ENCODE results near the gene GRHPR.

GRHPR gene

DNA sequence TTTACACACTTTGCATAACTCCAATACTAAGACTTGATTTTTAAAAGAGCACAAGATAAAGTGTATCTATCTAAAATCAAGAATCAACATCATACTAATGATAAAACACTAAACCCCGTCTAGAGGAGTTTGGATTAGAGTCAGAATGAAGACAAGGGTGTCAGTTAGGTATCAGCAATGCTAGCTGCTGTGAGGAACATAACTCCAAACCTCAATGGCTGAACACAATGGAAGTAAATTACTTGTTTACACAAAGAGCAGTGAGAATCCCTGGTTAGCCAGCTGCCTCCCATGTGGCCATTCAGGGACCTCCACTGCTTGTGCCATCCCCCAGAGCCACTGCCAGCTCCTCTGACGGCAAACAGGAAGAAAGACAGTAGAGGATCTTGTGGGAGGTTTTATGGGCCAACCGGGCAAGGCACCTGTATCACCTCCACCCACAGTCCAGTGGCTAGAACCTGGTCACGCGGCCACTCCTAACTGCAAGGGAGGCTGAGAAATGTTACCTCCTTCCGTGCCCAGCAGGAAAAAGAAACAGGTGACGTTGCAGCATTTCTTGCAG lies 24.0 kb upstream of the GRHPR start:
- DNase-seq (ENCODE audit: low read depth): no peak

DNA sequence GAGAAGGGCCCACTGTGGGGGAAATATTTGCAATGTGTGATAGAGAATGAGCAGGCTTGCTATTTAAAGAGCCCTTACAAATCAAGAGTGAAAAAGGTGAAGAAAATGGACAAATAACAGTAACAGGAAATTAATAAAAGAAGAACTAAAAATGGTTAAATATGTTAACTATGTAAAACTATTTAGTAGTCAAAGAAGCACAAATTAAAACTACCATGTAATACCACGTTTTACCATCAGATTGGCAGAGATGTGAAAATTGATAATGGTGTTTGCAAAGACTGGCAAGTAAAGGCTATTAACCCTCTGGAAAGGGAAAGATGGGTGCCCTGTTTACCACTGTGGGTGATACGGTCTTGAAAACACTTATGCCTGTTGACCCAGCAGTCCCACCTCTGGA lies 23.2 kb upstream of the GRHPR start:
- no peak for DNase-seq (ENCODE audit: low read depth)

DNA sequence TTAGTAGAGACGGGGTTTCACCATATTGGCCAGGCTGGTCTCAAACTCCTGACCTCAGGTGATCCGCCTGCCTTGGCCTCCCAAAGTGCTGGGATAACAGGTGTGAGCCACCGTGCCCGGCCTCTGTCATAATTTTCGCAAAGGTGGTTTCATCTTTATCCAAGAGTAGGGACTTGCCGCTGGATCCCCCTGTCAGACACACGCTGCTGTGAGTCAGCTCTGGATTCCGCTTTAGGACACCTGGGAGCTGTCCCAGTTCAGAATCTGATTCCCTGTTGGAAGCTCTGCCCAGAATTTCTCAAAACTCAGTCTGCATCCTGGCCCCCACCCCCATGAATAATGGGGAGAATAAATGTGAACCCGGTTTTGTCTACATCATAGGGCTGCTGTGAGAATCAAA lies 17.9 kb upstream of the GRHPR start:
- DNase-seq (ENCODE audit: low read depth): no peak

DNA sequence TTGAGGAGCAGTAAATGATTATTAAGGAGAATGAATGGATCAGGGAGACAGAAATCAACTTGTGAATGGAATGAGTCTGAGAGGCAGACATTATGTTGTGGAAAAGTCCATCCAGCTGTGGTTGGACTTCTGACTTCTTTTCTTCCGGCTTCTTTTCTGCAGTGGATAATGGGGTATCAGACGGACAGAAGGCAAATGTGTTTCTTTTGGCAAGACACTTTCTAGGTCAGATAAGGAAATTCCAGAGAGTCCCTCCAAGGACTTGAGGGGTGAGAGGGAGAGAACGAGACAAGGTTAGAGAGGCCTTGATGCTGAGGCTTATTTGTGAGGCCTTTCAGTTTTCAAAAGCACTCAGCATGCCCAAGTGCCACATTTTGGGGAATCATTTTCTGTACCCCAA lies 17.1 kb upstream of the GRHPR start:
- DNase-seq (ENCODE audit: low read depth): no peak

DNA sequence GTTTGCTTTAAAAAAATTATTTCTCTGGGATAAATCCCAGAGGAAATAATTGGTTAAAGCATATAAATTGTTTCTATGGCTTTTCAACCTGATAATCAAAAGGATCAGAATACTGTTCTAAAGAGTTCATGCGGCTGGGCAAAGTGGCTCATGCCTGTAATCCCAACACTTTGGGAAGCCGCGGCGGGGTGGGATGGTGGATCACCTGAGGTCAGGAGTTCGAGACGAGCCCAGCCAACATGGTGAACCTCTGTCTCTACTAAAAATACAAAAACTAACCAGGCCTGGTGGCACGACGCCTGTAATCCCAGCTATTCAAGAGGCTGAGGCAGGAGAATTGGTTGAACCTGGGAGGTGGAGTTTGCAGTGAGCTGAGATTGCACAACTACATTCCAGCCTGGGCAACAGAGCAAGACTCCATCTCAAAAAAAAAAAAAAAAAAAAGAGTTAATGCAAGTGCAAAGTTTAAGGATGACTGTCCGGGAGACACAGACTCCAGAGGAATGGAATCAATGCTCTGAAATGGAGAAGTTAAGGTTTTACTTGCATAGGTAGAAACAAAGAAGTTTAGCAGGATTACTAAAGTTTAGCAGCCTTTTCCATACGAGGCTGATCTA lies 16.6 kb upstream of the GRHPR start:
- DNase-seq (ENCODE audit: low read depth): no peak

DNA sequence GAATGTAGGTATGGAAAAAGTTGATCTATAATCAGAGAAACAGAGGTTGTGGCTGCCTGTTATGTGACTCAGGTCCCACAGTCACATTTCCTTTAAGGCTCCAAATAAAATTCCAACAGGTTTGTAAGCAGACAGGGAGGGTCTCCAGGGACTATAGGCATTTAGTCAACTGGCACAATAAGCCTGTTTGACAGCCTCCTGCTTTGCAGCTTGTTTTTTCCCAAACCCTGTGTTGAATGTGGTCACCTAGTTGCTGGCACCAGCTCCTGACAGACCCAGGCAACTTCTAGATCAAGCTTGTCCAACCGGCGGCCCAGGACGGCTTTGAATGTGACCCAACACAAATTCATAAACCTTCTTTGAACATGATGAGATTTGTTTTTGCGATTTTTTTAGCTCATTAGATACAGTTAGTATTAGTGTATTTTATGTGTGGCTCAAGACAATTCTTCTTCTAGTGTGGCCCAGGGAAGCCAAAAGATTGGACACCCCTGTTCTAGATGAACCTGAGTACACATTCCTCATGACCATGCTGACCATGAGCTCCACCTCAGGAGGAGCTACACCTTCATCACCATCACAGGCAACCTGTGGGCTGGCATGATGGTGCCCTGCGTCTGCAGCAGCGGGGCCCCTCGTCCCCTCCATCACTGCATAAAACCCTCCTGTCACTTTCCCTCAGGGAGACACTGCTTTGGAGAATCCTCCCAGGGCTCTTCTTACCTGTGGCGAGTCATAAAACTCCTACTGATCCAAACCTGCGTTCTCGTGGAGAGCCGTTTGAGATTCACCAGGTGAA lies 15.7 kb upstream of the GRHPR start:
- DNase-seq (ENCODE audit: low read depth): no peak

DNA sequence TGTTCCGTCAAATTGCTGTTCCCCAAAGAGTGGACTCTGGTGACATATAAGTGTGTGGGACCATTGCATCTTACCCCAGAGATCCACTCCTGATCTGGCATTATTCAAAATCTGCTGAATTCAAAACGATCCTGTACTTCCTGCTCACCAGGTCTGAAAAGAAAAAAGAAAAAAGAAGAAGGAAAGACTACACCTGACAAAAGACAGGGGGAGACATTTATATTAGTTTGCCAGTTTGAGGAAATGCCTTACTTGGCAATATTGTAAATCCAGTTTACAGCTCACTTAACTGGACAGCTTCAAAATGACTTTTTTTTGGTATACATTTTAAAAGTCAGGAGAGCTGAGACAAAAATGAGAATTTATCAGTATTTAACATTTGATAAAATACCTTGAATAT lies 15.0 kb upstream of the GRHPR start:
- DNase-seq (ENCODE audit: low read depth): no peak

DNA sequence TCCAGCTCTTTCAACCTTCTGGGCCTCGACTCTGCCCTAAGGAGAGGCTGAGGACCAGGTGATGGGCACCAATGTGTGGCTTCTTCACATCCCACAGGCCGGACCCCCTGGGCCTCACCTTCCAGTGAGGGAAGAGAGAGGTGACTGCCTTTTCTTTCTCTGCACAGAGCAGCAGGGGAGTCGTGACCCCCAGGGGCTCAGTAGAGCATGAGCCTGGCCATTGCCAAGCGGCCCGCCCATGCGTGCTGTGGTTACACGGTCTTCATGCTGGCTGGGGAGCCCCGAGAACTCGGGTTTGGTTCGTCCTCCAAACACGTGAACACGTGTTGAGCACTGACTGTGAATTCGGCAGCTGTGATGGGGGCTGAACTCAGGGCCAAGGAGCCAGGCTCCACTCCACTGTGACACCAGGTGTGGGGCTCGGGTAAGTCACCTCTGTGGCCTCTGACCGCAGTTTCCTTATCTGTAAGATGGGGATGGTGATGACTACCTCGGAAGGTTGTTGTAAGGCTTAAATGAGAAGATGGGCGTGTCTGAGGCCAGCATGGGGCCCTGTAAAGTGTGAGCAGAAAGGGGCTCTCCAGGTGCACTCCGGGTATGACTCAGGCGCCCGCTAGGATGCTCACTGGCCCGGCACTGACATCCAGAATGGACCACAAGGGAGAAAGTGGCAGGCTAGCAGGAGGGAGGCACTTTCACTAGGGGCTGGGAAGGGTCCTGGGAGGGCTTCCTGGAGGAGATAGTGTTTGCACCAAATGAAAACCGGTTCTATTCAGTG lies 13.4 kb upstream of the GRHPR start:
- peak; percentile 40 for DNase-seq (ENCODE audit: low read depth)

DNA sequence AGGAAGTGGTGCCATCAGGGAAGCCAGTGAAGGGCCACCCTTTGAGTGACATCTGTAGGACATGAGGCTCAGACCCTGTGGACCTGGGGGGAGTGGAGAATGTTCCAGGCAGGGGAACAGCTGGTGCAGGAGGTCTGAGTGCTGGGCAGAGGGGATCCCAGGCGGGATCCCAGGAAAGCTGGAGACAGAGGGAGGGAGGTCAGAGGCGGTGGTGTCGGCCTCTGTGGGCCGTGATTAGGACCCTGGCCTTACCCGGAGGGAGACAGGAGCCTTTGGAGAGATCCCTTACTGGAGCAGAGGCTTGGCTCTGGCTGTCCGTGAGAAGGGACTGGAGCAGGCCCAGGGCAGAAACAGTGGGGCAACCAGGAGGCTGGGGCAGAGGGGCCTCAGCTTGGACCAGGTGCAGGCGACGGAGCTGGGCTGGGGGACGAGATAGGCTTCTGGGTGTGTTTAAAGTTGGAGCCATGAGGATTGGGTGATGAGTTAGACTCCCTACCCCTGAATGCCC lies 12.1 kb upstream of the GRHPR start:
- no peak for DNase-seq (ENCODE audit: low read depth)

DNA sequence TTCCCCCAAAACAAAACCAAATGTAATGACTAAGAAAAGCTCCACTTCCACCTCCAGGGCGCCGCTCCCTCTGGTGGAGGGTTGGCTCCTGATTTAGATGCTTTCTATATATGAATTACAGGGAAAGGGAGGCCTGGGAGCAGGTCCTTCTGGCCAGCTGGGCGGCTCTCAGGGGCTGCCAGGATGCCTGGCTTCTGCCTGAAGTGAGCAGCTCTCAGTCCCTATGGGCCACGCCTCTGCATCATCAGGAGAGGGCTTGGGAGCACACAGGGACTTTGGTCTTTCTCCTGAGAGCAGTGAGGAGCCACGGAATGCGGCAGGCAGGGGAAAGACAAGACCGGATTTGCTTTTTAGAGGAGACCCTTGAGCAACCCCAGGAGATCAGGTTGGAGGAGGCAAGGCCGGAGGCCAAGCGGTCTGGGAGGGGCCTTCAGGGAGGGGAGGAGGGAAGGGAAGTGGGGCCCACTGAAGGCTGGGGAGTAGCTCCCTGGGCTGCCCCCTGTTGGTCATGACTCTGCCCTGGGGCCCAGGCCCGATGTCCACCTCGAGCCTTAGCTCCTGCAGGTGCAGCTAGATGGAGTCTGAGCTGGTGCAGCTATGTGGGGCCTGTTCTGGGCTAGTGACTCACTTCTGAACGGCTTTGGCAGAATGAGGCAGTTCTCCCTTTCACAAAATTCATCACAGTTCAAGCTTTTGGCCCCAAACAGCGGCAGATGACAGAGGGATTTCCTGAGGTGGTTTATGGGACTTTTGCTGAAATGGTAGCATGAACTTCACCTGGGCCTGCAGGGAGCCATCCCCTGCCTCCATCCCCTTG lies 11.3 kb upstream of the GRHPR start:
- no peak for DNase-seq (ENCODE audit: low read depth)

DNA sequence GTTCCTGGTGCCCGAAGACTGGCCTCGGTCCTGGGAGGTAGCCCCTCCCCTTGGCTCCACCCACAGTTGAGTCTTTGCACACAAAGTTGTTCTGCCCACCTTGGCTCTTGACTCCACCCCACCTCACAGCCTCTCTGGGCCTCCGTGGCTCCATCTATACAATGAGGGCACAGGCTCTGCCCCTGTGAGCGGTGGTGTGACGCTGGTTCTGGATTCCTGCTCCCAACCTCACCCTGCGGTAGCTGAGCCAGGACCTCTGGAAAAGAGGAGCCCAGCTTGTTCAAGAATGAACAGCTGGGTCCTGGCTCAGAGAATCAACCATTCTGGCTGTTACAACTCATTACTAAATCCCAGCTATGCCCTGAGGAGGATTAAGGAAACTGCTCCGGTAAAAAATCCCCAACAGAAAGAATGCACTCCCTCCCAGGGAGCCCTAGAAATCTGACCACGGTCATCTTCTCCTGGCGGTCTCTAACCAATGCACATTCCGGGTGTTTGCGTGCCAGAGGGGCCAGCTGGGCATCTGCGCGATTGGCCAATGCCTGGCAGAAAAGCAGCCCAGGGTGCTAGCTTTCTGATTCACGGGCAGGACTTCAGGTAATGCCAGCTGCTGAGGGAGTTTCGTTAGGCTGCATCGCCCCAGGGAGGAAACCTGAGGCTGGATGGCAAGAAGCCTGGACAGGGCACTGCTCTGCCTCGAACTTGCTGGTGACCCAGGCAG lies 9.9 kb upstream of the GRHPR start:
- no peak for DNase-seq (ENCODE audit: low read depth)

DNA sequence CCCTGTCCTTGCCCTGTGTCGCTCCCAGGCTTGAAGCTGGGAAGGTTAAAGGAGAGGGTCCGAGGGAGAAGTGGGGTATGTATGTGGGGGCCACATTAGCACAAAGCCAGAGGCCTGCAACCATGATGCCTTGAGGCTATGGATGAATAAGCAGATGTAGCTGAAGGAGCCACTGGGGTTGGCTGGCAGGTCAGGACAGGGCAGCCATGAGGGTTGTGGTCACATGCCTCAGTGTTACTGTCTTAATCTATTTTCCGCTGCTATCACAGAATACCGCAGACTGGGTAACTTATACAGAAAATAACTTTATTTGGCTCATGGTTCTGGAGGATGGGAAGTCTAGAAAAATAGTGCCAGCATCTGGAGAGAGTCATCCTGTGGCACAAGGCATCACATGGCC lies 9.2 kb upstream of the GRHPR start:
- DNase-seq (ENCODE audit: low read depth): no peak

DNA sequence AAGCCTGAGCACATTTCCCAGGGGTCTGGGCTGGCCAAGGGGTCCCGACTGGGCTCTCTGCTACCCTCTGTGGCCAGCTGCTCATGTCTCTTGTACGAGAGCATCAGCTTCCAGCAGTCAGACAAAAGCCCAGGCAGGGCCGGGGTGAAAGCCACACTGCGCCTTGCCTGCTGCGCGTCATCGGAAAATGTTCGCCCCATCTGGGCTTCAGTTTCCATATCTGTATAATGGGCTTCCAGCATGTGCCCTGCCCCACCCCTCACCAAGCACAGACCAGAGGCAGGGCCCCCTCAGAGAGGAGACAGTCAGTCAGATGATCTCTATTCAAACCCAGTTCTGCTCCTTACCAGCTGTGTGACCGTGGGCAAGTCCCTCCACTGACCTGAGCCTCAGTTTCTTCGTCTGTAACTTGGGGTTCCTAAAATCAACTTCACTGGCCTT lies 8.0 kb upstream of the GRHPR start:
- DNase-seq (ENCODE audit: low read depth): no peak

DNA sequence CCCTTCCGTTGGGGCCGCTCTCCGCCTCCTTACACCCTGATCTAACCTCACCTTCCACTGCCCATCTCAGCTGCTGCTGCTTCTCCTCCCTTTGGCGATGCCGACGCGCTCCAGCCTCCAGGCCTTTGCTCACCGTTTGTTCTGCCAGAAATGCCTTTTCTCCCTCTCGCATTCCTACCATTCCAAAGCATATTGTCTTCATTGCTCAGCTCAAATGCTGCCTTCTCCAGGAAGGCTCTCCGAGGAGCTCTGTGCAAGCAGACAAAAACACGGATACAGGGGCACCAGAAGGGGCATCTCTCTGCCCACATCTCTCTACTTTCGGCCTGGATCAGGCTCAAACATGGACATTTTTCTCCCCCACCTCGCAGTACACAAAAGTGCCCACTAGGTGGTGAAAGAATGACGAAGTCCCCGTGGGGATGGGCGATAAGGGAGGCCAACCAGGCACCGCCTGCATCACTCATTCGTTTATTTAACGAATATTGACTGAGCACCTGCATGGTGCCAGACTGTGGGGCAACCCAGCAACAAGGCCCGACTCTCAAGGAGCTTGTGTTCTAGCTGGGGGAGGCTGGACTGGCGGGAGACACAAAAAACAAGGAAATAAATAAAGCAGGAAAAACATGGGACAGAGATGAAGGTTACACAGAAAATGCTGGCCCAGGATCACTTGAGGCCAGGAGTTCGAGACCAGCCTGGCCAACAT lies 7.3 kb upstream of the GRHPR start:
- DNase-seq (ENCODE audit: low read depth): peak; percentile 56

DNA sequence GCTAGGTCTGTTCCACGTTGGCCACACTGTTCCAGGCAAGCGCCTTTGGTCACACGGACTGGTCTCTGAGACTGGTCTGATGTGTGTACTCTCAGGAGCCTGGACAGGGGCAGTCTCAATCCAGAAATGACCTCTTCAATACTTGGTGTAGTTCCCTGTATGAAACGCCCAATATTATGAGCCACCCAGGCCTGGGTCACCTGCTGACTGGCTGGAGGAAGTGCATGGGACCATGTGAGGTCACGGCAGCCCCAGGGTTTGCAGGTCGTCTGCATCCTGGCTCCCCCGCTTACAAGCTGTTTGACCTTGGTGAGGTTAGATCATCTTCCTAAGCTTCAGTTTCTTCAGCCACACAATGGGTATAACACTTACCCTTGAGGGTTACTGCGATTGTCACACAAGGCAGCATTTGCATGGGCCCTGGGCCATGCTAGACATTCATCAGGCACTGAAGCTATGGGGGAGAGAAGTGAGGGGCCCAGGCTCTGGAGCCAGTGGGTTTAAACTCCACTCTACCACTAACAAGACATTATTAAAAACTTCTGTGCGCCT lies 5.2 kb upstream of the GRHPR start:
- DNase-seq (ENCODE audit: low read depth): no peak

DNA sequence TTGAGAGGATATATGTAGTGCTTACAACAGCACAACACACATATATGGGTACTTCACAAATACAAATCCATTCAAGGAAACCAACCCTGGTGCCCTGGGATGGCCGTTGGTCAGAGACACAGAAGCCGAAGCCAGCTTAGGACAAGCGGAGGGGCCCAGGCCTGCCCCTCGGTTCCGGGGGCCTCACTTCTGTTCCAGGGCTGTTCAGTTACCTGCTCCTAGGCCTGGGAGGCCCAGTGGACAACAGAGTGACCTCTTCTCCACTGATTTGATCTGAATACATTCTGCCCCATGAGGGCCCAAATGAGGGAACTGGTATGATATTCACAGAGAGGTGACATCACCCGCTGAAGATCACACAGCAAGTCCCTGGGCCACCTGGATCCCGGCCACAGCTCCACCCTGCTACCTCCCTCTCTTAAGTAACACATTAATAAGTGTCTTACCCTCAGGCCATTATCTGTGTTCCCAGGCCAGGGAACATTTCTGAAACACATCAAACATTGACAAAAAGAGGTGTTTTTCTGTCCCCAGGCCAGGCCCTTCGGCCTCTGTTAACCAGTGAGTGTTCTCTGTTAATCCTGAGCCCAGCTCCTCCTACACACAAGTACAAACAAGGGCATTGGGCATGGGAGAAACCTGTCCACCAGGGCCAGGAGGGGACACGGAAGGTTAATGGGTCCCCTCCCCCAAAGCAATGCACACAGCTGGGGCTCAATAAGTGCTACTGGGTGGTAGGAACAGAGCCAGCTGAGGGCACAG lies 4.5 kb upstream of the GRHPR start:
- no peak for DNase-seq (ENCODE audit: low read depth)

DNA sequence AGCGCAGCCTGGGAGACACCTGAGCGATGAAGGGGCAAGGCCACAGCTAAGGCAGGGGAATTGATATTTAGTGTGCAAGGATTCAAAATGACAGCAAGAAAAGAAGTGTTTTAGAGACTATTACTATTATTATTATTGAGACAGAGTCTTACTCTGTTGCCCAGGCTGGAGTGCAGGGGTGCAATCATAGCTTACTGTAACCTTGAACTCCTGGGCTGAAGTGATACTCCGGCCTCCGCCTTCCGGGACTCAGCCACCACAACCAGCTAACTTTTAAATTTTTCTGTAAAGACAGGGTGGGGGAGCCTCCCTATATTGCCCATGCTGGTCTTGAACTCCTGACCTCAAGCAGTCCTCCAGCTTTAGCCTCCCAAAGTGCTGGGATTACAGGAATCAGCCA lies 3.3 kb upstream of the GRHPR start:
- no peak for DNase-seq (ENCODE audit: low read depth)

DNA sequence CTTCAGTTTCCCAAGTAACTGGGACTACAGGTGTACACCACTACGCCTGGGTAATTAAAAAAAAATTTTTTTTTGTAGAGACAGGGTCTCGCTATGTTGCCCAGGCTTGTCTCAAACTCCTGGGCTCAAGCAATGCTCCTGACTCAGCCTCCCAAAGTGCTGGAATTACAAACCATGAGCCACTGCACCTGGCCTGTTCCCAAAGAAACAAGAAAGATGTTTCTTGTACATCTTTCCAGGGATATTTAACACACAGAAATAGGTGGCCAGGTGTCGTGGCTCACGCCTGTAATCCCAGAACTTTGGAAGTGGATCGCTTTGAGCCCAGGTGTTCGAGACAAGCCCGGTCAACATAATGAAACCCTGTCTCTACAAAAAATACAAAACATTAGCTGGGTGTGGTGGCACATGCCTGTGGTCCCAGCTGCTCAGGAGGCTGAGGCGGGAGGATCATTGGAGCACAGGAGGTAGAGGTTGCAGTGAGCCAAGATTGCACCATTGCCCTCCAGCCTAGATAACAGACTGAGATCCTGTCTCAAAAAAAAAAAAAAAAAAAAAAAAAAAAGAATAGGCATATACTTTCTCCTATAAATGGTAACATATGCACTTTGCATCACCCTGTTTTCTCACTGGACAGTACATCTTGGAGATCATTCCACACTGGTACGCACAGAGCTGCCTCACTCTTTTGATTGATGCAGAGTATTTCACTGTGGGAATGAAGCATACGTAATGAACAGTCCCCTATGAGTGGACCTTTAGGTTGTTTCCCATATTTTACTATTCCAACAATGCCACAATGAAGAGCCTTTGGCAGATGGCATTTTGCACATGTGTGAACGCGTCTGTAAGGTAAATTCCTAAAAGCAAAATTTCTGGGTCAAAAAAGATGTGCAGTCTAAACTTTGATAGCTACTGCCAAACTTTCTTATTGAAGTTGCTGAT lies 2.0 kb upstream of the GRHPR start:
- no peak for DNase-seq (ENCODE audit: low read depth)
